Right ventricle myocardium superior (tissue), 1 donor: ENCODE measurements around the gene ZFP36L2. TPM values are rescaled to one million over a fixed set of nuclear protein-coding genes. Genes with fewer than 3 reads are reported as not detected.

Source experiments
- ATAC-seq: fragments of 200-7000 bp; cut with Tn5 transposase; one replicate; pipeline ENCODE4 v1.9.1; 2020; ENCODE audit warnings: mild to moderate bottlenecking; ENCODE audit not compliant: poor library complexity
- DNase-seq: peaks from one replicate; pipeline ENCODE4 v3.0.0-alpha.2; 2020
- intact Hi-C: fragments of 100-400 bp; cut with DNase I; formaldehyde crosslinking; loops from one replicate; pipeline ENCODE4 v1.11.2; 2022
- long read RNA-seq: library from polyadenylated mRNA; unstranded; transcript quantifications from one replicate; pipeline ENCODE4 v2.0.0, GENCODE V29; 2021
- total RNA-seq: library from RNA; stranded (reverse); fragmentation: NEBNext Ultra II Directional; extraction: Animal tissue kit (Norgen Biotek cat#: 25700); gene quantifications from one replicate; pipeline ENCODE4 v1.2.1, GENCODE V29; 2021
- donor health status: DM: no; HTN: yes; CAD: no; lungs with severe emphysema.

ZFP36L2 gene, protein sequence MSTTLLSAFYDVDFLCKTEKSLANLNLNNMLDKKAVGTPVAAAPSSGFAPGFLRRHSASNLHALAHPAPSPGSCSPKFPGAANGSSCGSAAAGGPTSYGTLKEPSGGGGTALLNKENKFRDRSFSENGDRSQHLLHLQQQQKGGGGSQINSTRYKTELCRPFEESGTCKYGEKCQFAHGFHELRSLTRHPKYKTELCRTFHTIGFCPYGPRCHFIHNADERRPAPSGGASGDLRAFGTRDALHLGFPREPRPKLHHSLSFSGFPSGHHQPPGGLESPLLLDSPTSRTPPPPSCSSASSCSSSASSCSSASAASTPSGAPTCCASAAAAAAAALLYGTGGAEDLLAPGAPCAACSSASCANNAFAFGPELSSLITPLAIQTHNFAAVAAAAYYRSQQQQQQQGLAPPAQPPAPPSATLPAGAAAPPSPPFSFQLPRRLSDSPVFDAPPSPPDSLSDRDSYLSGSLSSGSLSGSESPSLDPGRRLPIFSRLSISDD
- total RNA-seq = 45.0 TPM
- long read RNA-seq, transcript ZFP36L2-201 (2 exons, 3,696 nt) = major isoform, 170 of 246 reads
- long read RNA-seq, partial matches to known transcripts = 74 of 246 reads
- long read RNA-seq, other reads (novel, unspliced or antisense) = 2 of 246 reads

- DNase-seq (peak; percentile 98), ATAC-seq (peak; percentile 81)
- intact Hi-C loops = loop anchor here (2.0 to 5.0 kb wide), 4 partner anchors 94 to 399 kb away; no protein-coding TSS in a partner anchor
These were observed at the start of gene ZFP36L2 for GRCh38 chr2:43226558-43226954. TSS of gene ZFP36L2 (minus strand) at chr2:43226606. CDS start at chr2:43226315, 291 bp downstream.

DNA sequence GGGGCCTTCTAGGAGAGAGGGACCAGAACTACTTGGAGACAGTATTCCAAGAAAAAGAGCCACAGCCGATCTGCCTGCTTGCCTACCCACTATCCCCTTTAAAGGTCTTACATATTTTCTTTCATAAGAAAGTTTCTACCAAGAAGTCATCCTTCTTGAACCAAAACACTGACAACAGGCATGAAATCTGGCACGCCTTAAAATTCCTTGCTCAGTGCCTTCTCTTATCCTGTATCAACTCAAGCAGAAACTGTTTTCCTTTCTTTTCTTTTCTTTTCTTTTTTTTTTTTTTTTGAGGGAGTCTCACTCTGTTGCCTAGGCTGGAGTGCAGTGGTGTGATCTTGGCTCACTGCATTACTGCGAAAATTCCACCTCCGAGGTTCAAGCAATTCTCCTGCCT lies 48.3 kb upstream of the ZFP36L2 start:
- intact Hi-C loops = no loop called here
- DNase-seq (no peak), ATAC-seq (no peak)

DNA sequence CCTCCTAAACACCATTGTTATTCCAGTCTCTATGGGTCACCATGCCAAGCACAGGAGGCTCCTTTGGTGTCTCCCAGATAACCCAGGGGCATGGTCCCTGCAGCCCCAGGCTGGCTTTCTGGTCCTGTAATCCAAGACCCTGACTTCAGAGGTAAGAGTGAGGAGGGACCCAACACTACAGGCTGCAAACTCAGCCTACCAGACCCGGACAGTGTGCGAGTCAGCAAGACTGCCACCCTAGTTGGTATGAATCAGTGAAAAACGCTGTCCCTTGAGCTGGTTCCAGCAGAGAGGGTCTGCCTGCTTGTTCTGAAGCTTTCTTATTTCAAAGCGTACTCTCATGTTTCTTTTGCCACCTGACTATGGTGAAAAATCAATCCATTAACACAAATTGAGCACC lies 47.6 kb upstream of the ZFP36L2 start:
- DNase-seq (no peak), ATAC-seq (no peak)
- intact Hi-C loops = no loop called here

DNA sequence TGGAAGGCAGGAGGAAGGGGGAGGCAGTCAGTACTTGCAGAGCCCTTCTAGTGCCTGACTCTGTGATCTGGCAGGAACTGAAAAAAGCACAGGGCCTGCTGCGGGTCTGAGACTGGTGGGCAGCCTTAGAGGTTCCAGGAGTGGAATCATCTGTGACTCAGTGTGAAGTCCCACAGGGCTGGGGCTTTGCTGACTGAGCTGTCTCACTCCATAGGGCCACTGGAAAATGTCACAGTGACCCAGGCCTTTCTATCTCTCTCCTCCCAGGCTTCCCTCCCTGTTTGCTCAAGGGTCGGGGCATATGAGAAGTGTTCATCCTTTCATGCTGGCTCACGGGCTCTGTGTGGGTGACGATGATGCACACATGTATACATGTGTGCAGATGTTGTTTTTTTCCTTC lies 47.1 kb upstream of the ZFP36L2 start:
- ATAC-seq = no peak
- intact Hi-C loops = no loop called here
- no peak for DNase-seq

GRCh38 chr2:43270930-43271615 lies 44.7 kb upstream of the ZFP36L2 start:
- ATAC-seq (no peak), DNase-seq (no peak)
- intact Hi-C loops = no loop called here

- intact Hi-C loops = no loop called here
- no peak for ATAC-seq
- DNase-seq = no peak
These were observed 44.1 kb upstream of the ZFP36L2 start for GRCh38 chr2:43270461-43270860.

DNA sequence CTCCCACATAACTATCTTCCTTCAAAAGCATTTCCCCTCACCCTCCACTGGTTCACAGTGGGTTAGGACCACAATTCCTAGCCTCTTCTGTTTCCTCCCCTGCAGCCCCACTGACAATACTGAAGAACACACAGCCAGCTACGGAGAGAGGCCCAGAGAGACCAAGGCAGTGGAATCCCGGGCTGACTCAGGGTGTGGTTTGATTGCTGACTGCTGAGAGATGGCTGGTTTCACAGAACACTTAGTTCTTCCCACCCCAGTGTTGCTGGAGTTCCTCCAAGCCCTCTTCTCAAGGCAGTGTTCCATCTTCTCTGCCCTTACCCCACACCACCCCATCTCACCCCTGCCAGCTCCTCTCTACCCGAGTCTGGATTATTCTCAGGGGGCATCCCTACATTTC lies 43.3 kb upstream of the ZFP36L2 start:
- peak; percentile 88 for ATAC-seq
- peak; percentile 87 for DNase-seq
- intact Hi-C loops = loop anchor here (5.0 kb wide), 1 partner anchor 63 kb away; no protein-coding TSS in a partner anchor

- ATAC-seq = peak; percentile 84
- DNase-seq = peak; percentile 94
- intact Hi-C loops = loop anchor here (5.0 kb wide), 1 partner anchor 63 kb away; no protein-coding TSS in a partner anchor
These were observed 42.7 kb upstream of the ZFP36L2 start for GRCh38 chr2:43269074-43269572.

GRCh38 chr2:43268066-43268953 lies 41.9 kb upstream of the ZFP36L2 start:
- intact Hi-C loops = loop anchor here (5.0 kb wide), 1 partner anchor 64 kb away; no protein-coding TSS in a partner anchor
- ATAC-seq = peak; percentile 6
- peak; percentile 46 for DNase-seq

GRCh38 chr2:43267381-43267780 lies 41.0 kb upstream of the ZFP36L2 start:
- intact Hi-C loops = loop anchor here (5.0 kb wide), 1 partner anchor 65 kb away; no protein-coding TSS in a partner anchor
- DNase-seq (no peak), ATAC-seq (no peak)

- no peak for ATAC-seq
- intact Hi-C loops = loop anchor here (5.0 kb wide), 1 partner anchor 66 kb away; no protein-coding TSS in a partner anchor
- DNase-seq = peak; percentile 82
These were observed 40.3 kb upstream of the ZFP36L2 start for GRCh38 chr2:43266711-43267111.

DNA sequence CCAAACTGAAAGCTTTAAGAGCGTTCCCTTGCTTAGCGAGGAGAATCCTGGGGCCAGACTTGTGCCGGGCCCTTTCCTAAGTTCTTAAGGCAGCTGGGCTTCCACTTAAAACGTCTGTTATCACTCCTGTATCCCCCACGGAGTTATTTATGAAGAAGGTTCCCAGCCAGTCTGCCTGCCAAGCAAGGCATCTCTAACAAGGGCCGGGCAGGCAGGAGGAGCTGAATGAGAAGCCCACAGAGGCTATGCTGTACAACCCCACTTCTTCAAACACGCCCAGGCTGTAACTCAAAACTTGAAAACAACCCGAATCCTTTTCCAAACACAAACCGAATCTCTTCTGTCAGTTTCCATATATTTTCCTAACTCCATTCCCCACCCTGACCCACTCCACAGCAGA lies 39.0 kb upstream of the ZFP36L2 start:
- intact Hi-C loops = loop anchor here (5.0 kb wide), 1 partner anchor 67 kb away; no protein-coding TSS in a partner anchor
- peak; percentile 25 for ATAC-seq
- peak; percentile 77 for DNase-seq

DNA sequence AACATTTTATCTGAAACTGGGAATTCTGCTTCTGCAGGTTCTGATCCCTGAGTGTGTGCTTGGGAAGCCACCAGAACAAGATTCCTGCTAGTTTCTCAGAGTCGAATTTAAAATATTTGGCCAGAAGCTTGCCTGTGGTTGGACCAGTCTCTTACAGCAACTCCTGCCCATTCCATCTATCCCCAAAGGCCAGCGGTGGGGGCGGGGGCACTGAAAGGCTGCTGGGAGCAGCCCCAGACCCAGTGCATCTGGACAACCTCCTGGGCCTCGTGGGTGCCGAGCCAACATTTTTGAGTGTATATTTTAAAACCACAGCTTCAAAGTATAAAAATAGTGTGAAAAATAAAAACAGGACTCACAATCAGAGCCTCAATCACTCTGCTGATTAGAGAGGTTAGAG lies 38.6 kb upstream of the ZFP36L2 start:
- intact Hi-C loops = loop anchor here (5.0 kb wide), 1 partner anchor 67 kb away; no protein-coding TSS in a partner anchor
- ATAC-seq (no peak), DNase-seq (peak; percentile 84)

GRCh38 chr2:43262951-43263350 lies 36.5 kb upstream of the ZFP36L2 start:
- ATAC-seq (no peak), DNase-seq (no peak)
- intact Hi-C loops = no loop called here

DNA sequence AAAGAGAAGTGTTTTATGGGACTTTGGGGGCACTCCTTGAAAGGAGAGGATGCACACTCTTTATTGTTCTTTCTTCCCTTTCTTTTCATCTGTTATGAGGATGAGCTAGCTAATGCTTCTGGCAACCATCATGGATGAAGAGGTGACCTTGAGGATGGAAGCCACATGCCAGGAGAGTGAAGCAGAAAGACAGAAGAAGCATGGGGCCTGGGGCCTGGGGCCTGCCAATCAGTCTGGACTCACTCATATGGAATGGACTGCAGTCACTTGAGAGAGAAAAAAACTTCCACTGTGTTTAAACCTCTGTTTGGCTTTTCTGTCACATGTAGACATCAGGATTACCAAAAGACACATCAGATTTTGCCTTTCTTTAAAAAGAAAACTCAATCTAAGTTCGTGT lies 35.8 kb upstream of the ZFP36L2 start:
- DNase-seq (no peak), ATAC-seq (no peak)
- intact Hi-C loops = no loop called here

- intact Hi-C loops = no loop called here
- ATAC-seq (no peak), DNase-seq (no peak)
These were observed 33.1 kb upstream of the ZFP36L2 start for GRCh38 chr2:43259512-43259911.

GRCh38 chr2:43258547-43259156 lies 32.2 kb upstream of the ZFP36L2 start:
- DNase-seq (no peak), ATAC-seq (no peak)
- intact Hi-C loops = no loop called here
